Measurements from ENCODE around the gene CNTNAP2. TPM values are rescaled to one million over a fixed set of nuclear protein-coding genes. Genes with fewer than 3 reads are reported as not detected.

CNTNAP2 gene
- total and polyA plus RNA-seq, 2 of the 13 experiments (the other 11 are each of a cell fraction or from before 2014, with no cell fraction given), result 0.40 to 0.42 TPM

GRCh38 chr7:147911201-147911601 is 1794.6 kb downstream of the CNTNAP2 start:
- no peak overlapping the region for H3K4me3 ChIP-seq (replicated peaks in 1 of 3; ENCODE audit: insufficient read depth in 1 of 3, low read depth in 2 of 3, low read length in 3 of 3)
- FAIRE-seq, result no peak
- DNase-seq (ENCODE audit: low spot score), result no peak
- no peaks in the 10 kb centered on the region for H3K79me2 ChIP-seq (ENCODE audit: insufficient read depth, low read length)
- ChIA-PET CTCF (ENCODE audit: low intra/inter-chr PET ratio, low total read pairs) (no interaction called here), POLR2A (no interaction called here)
- no peak overlapping the region for H3K4me2 ChIP-seq (ENCODE audit: low read depth, low read length)
- no peaks in the 10 kb centered on the region for H3K4me1 ChIP-seq (ENCODE audit: insufficient read depth, low read length)
- H3K27me3 ChIP-seq (ENCODE audit: control insufficient read depth in 1 of 2, insufficient read depth in 2 of 2, low read length in 2 of 2), result no peaks in the 10 kb centered on the region
- 7% methylated on average over 3 of the region's 3 CpGs for WGBS (ENCODE audit: low lambda C conversion rate)
- H4K20me1 ChIP-seq (ENCODE audit: insufficient read depth, low read length), result no peaks in the 10 kb centered on the region
- no peak overlapping the region for H3K27ac ChIP-seq (ENCODE audit: extremely low read length, insufficient read depth, low read length)
- in situ Hi-C loops (cut with HindIII; ENCODE audit: extremely low pct_ligation_motif_present, low pct_unique_long_range_greater_than_20kb) (no loop called here), intact Hi-C loops (cut with micrococcal nuclease; ENCODE audit: unreplicated experiment) (no loop called here)
- H3K36me3 ChIP-seq (replicated peaks in 1 of 2; ENCODE audit: control insufficient read depth in 1 of 2, insufficient read depth in 2 of 2, low read length in 2 of 2), result no peaks in the 10 kb centered on the region
- no peak for ATAC-seq
- H3K9me3 ChIP-seq (ENCODE audit: low read length), result no peaks in the 10 kb centered on the region
- H3K9ac ChIP-seq (ENCODE audit: insufficient read depth, low read depth, low read length), result no peak overlapping the region
- H2AFZ ChIP-seq (ENCODE audit: low read length), result no peak overlapping the region
- no TSS peak for BruUV-seq (replicated peaks)
- TF ChIP-seq EED (CRISPR knock-in tag; IDR thresholded peaks at IDR 0.05), result no peak
- TF ChIP-seq ZBTB25 (CRISPR knock-in tag; IDR thresholded peaks at IDR 0.05), result no peak
- no peak for TF ChIP-seq ZNF282 (IDR thresholded peaks at IDR 0.05; ENCODE audit: partially characterized antibody)
- TF ChIP-seq ZBTB7A (CRISPR knock-in tag; IDR thresholded peaks at IDR 0.05), result no peak
- TF ChIP-seq RAD21 (CRISPR knock-in tag; IDR thresholded peaks at IDR 0.05), result no peak
- TF ChIP-seq MATR3 (CRISPR knock-in tag; IDR thresholded peaks at IDR 0.05), result no peak
- TF ChIP-seq KDM4B (CRISPR knock-in tag; IDR thresholded peaks at IDR 0.05), result no peak
- no peak for TF ChIP-seq ZNF607 (CRISPR knock-in tag; IDR thresholded peaks at IDR 0.05; ENCODE audit: borderline replicate concordance)
- no peak for TF ChIP-seq SCMH1 (CRISPR knock-in tag; IDR thresholded peaks at IDR 0.05; ENCODE audit: borderline replicate concordance)
- TF ChIP-seq MED1 (CRISPR knock-in tag; IDR thresholded peaks at IDR 0.05), result no peak
- TF ChIP-seq ZBTB26 (CRISPR knock-in tag; IDR thresholded peaks at IDR 0.05; ENCODE audit: borderline replicate concordance), result no peak
- TF ChIP-seq ZNF713 (CRISPR knock-in tag; IDR thresholded peaks at IDR 0.05), result no peak
- no peak for TF ChIP-seq ZBTB46 (CRISPR knock-in tag; IDR thresholded peaks at IDR 0.05; ENCODE audit: borderline replicate concordance)
- TF ChIP-seq FUBP1 (CRISPR knock-in tag; IDR thresholded peaks at IDR 0.05; ENCODE audit: borderline replicate concordance), result no peak
- no peak for TF ChIP-seq ZBTB42 (CRISPR knock-in tag; IDR thresholded peaks at IDR 0.05)
- TF ChIP-seq WIZ (CRISPR knock-in tag; IDR thresholded peaks at IDR 0.05), result no peak
- no peak for TF ChIP-seq RARA (CRISPR knock-in tag; IDR thresholded peaks at IDR 0.05)
- TF ChIP-seq ZNF614 (CRISPR knock-in tag; IDR thresholded peaks at IDR 0.05; ENCODE audit: borderline replicate concordance), result no peak
- no peak for TF ChIP-seq CTCF (CRISPR knock-in tag; IDR thresholded peaks at IDR 0.05)
